Measurements from ENCODE around the gene LSS.

- TF ChIP-seq CTCF (IDR thresholded peaks at IDR 0.05) = no peak
- no peak for TF ChIP-seq POLR2A (IDR thresholded peaks at IDR 0.05)
- TF ChIP-seq POLR2AphosphoS5 (IDR thresholded peaks at IDR 0.05; ENCODE audit: insufficient read depth in 1 of 2, low read depth in 1 of 2) = no peak
Measured at GRCh38 chr21:46244602-46245001, 16.0 kb upstream of the LSS start.

Data from vagina (tissue), 2 donors.